ENCODE results near the gene GNG4.
"Not testable (repeated sequence)": the region's sequence is repeated elsewhere in the genome, so short reads cannot be mapped to it uniquely, and the experiment has no call there.

The GNG4 gene

DNA sequence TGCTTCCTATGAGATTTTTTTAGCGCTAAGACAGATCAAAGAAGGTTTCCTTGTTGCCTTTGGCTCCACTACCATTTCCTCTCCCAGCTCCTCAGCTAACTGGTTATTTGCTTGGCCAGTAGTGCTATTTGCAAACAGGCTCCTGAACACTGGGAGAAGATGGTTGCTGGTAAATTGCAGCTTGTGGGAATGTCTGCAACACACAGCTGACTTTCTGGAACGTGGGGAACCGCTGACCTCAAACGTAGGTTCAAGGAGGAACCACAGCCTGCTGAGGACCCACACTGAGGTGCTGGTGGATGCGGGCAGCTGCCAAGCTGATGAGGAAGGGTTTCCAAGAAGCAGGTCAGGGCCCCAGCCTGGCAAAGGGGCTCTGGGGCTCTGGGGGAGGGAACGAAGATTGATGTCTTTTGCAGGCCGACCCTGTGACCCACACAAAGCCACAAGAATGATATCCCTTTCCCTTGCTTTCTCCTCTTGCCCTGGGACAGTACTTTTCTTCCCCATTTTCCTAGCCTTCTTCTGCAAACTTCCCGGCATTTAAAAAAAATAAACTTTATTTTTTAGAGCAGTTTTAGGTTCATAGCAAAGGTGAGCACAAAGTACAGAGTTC, 24.8 kb downstream of the GNG4 start:
- H3K4me1 ChIP-seq (ENCODE audit: control insufficient read depth, insufficient read depth, low read length): no peaks in the 10 kb centered on the region
- H3K27me3 ChIP-seq (ENCODE audit: control insufficient read depth in 1 of 2, insufficient read depth in 2 of 2, low read length in 2 of 2): no peaks in the 10 kb centered on the region
- no peaks in the 10 kb centered on the region for H3K9me3 ChIP-seq (ENCODE audit: control insufficient read depth in 2 of 2, low read length in 2 of 2)
- no peak overlapping the region for H3K27ac ChIP-seq (ENCODE audit: low read length)
- H3K4me3 ChIP-seq (ENCODE audit: low read length in 2 of 2): no peak overlapping the region
- H3K9ac ChIP-seq (ENCODE audit: low read length in 2 of 2): no peak overlapping the region
- no peaks in the 10 kb centered on the region for H3K36me3 ChIP-seq (ENCODE audit: control insufficient read depth in 2 of 2, insufficient read depth in 2 of 2, low read length in 2 of 2)

GRCh38 chr1:235622936-235623779, 26.4 kb downstream of the GNG4 start:
- Histone ChIP-seq H3K9me3 (ENCODE audit: control insufficient read depth in 2 of 2, low read length in 2 of 2) (no peaks in the 10 kb centered on the region), H3K27ac (ENCODE audit: low read length) (no peak overlapping the region), H3K9ac (ENCODE audit: low read length in 2 of 2) (no peak overlapping the region), H3K4me1 (ENCODE audit: control insufficient read depth, insufficient read depth, low read length) (no peaks in the 10 kb centered on the region), H3K36me3 (ENCODE audit: control insufficient read depth in 2 of 2, insufficient read depth in 2 of 2, low read length in 2 of 2) (no peaks in the 10 kb centered on the region), H3K4me3 (ENCODE audit: low read length in 2 of 2) (no peak overlapping the region), H3K27me3 (ENCODE audit: control insufficient read depth in 1 of 2, insufficient read depth in 2 of 2, low read length in 2 of 2) (no peaks in the 10 kb centered on the region)

DNA sequence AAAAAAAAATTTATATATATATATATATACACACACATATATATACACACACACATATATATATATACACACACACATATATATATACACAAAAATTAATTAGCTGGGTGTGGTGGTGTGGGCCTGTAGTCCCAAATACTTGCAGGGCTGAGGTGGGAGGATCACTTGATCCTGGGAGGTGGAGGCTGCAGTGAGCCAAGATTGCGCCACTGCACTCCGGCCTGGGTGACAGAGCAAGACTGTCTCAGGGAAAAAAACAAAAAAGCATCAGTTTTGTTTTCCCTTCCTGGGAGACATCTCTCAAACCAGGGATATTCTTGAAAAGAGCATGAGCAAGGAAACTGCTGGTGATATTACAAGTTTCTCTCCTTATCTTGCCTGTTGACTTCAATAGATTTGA, 30.4 kb downstream of the GNG4 start:
- H3K9me3 ChIP-seq (ENCODE audit: control insufficient read depth in 2 of 2, low read length in 2 of 2); H3K36me3 ChIP-seq (ENCODE audit: control insufficient read depth in 2 of 2, insufficient read depth in 2 of 2, low read length in 2 of 2); H3K27ac ChIP-seq (ENCODE audit: low read length); H3K9ac ChIP-seq (ENCODE audit: low read length in 2 of 2); H3K4me1 ChIP-seq (ENCODE audit: control insufficient read depth, insufficient read depth, low read length); H3K27me3 ChIP-seq (ENCODE audit: control insufficient read depth in 1 of 2, insufficient read depth in 2 of 2, low read length in 2 of 2); H3K4me3 ChIP-seq (ENCODE audit: low read length in 2 of 2): not testable (repeated sequence)

- H3K27ac ChIP-seq (ENCODE audit: low read length): no peak overlapping the region
- no peak overlapping the region for H3K4me3 ChIP-seq (ENCODE audit: low read length in 2 of 2)
- peaks cover 0 to 3% of the 10 kb centered on the region in 2 donors for H3K27me3 ChIP-seq (ENCODE audit: control insufficient read depth in 1 of 2, insufficient read depth in 2 of 2, low read length in 2 of 2)
- no peaks in the 10 kb centered on the region for H3K9me3 ChIP-seq (ENCODE audit: control insufficient read depth in 2 of 2, low read length in 2 of 2)
- H3K36me3 ChIP-seq (ENCODE audit: control insufficient read depth in 2 of 2, insufficient read depth in 2 of 2, low read length in 2 of 2): no peaks in the 10 kb centered on the region
- no peaks in the 10 kb centered on the region for H3K4me1 ChIP-seq (ENCODE audit: control insufficient read depth, insufficient read depth, low read length)
- no peak overlapping the region for H3K9ac ChIP-seq (ENCODE audit: low read length in 2 of 2)
These were observed 31.8 kb downstream of the GNG4 start for GRCh38 chr1:235617808-235618207.

- no peak overlapping the region for H3K27ac ChIP-seq (ENCODE audit: low read length)
- no peaks in the 10 kb centered on the region for H3K36me3 ChIP-seq (ENCODE audit: control insufficient read depth in 2 of 2, insufficient read depth in 2 of 2, low read length in 2 of 2)
- H3K4me3 ChIP-seq (ENCODE audit: low read length in 2 of 2): no peak overlapping the region
- H3K27me3 ChIP-seq (ENCODE audit: control insufficient read depth in 1 of 2, insufficient read depth in 2 of 2, low read length in 2 of 2): peaks cover 0 to 3% of the 10 kb centered on the region in 2 donors
- no peaks in the 10 kb centered on the region for H3K9me3 ChIP-seq (ENCODE audit: control insufficient read depth in 2 of 2, low read length in 2 of 2)
- H3K9ac ChIP-seq (ENCODE audit: low read length in 2 of 2): no peak overlapping the region
- H3K4me1 ChIP-seq (ENCODE audit: control insufficient read depth, insufficient read depth, low read length): no peaks in the 10 kb centered on the region
These were observed 32.4 kb downstream of the GNG4 start for GRCh38 chr1:235617140-235617539.

- H3K4me1 ChIP-seq (ENCODE audit: control insufficient read depth, insufficient read depth, low read length): no peaks in the 10 kb centered on the region
- no peak overlapping the region for H3K27ac ChIP-seq (ENCODE audit: low read length)
- H3K36me3 ChIP-seq (ENCODE audit: control insufficient read depth in 2 of 2, insufficient read depth in 2 of 2, low read length in 2 of 2): no peaks in the 10 kb centered on the region
- no peak overlapping the region for H3K9ac ChIP-seq (ENCODE audit: low read length in 2 of 2)
- no peak overlapping the region for H3K4me3 ChIP-seq (ENCODE audit: low read length in 2 of 2)
- no peaks in the 10 kb centered on the region for H3K9me3 ChIP-seq (ENCODE audit: control insufficient read depth in 2 of 2, low read length in 2 of 2)
- H3K27me3 ChIP-seq (ENCODE audit: control insufficient read depth in 1 of 2, insufficient read depth in 2 of 2, low read length in 2 of 2): peaks cover 0 to 3% of the 10 kb centered on the region in 2 donors
These were observed 35.1 kb downstream of the GNG4 start for GRCh38 chr1:235614442-235614954.

DNA sequence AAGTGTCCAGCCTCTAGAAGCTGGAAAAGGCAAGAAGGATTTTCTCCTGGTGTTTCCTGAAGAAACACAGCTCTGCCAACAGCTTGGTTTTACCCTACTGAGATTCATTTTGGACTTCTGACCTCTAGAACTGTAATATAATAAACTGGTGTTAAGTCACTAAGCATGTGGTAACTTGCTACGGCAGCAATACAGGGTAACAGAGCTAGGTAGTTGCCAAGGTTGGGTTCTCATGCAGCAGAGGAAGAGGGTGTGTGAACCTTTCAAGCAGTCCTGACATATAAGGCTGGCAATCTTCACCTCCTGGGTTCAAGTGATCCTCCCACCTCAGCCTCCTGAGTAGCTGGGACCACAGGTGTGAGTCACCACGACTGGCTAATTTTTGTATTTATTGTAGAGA, 36.0 kb downstream of the GNG4 start:
- Histone ChIP-seq H3K4me1 (ENCODE audit: control insufficient read depth, insufficient read depth, low read length) (no peaks in the 10 kb centered on the region), H3K36me3 (ENCODE audit: control insufficient read depth in 2 of 2, insufficient read depth in 2 of 2, low read length in 2 of 2) (no peaks in the 10 kb centered on the region), H3K9ac (ENCODE audit: low read length in 2 of 2) (no peak overlapping the region), H3K27ac (ENCODE audit: low read length) (no peak overlapping the region), H3K27me3 (ENCODE audit: control insufficient read depth in 1 of 2, insufficient read depth in 2 of 2, low read length in 2 of 2) (peaks cover 0 to 3% of the 10 kb centered on the region in 2 donors), H3K4me3 (ENCODE audit: low read length in 2 of 2) (no peak overlapping the region), H3K9me3 (ENCODE audit: control insufficient read depth in 2 of 2, low read length in 2 of 2) (no peaks in the 10 kb centered on the region)

- Histone ChIP-seq H3K9me3 (ENCODE audit: control insufficient read depth in 2 of 2, low read length in 2 of 2) (no peaks in the 10 kb centered on the region), H3K4me1 (ENCODE audit: control insufficient read depth, insufficient read depth, low read length) (no peaks in the 10 kb centered on the region), H3K4me3 (ENCODE audit: low read length in 2 of 2) (no peak overlapping the region), H3K36me3 (ENCODE audit: control insufficient read depth in 2 of 2, insufficient read depth in 2 of 2, low read length in 2 of 2) (no peaks in the 10 kb centered on the region), H3K27me3 (ENCODE audit: control insufficient read depth in 1 of 2, insufficient read depth in 2 of 2, low read length in 2 of 2) (peaks cover 0 to 3% of the 10 kb centered on the region in 2 donors), H3K27ac (ENCODE audit: low read length) (no peak overlapping the region), H3K9ac (ENCODE audit: low read length in 2 of 2) (no peak overlapping the region)
These were observed 36.8 kb downstream of the GNG4 start for GRCh38 chr1:235612761-235613160.

DNA sequence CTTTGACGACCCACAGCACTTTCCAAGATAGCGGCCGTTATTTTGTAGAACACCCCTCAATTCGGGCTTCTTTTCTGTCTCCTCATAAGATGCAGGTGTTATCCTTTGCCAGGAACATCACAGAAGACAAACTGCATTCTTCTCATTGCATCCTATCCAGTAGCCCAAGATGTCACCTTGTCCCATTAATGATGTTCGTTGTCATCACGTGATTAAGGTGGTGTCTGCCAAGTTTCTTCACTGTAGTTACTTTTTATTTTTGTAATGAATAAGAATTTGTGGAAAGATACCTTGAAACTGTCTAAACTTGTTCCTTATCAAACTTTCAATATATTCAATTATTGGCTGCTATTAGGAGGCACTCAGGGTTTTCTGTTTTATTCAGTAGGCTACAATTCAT, 39.4 kb downstream of the GNG4 start:
- H3K4me1 ChIP-seq (ENCODE audit: control insufficient read depth, insufficient read depth, low read length): no peaks in the 10 kb centered on the region
- H3K27ac ChIP-seq (ENCODE audit: low read length): no peak overlapping the region
- H3K9ac ChIP-seq (ENCODE audit: low read length in 2 of 2): no peak overlapping the region
- H3K4me3 ChIP-seq (ENCODE audit: low read length in 2 of 2): no peak overlapping the region
- no peaks in the 10 kb centered on the region for H3K27me3 ChIP-seq (ENCODE audit: control insufficient read depth in 1 of 2, insufficient read depth in 2 of 2, low read length in 2 of 2)
- no peaks in the 10 kb centered on the region for H3K36me3 ChIP-seq (ENCODE audit: control insufficient read depth in 2 of 2, insufficient read depth in 2 of 2, low read length in 2 of 2)
- H3K9me3 ChIP-seq (ENCODE audit: control insufficient read depth in 2 of 2, low read length in 2 of 2): no peaks in the 10 kb centered on the region

GRCh38 chr1:235608278-235608677, 41.3 kb downstream of the GNG4 start:
- H3K9ac ChIP-seq (ENCODE audit: low read length in 2 of 2): no peak overlapping the region
- no peak overlapping the region for H3K27ac ChIP-seq (ENCODE audit: low read length)
- H3K36me3 ChIP-seq (ENCODE audit: control insufficient read depth in 2 of 2, insufficient read depth in 2 of 2, low read length in 2 of 2): no peaks in the 10 kb centered on the region
- no peaks in the 10 kb centered on the region for H3K27me3 ChIP-seq (ENCODE audit: control insufficient read depth in 1 of 2, insufficient read depth in 2 of 2, low read length in 2 of 2)
- H3K4me3 ChIP-seq (ENCODE audit: low read length in 2 of 2): no peak overlapping the region
- H3K4me1 ChIP-seq (ENCODE audit: control insufficient read depth, insufficient read depth, low read length): no peaks in the 10 kb centered on the region
- H3K9me3 ChIP-seq (ENCODE audit: control insufficient read depth in 2 of 2, low read length in 2 of 2): no peaks in the 10 kb centered on the region

GRCh38 chr1:235607284-235607683, 42.3 kb downstream of the GNG4 start:
- no peaks in the 10 kb centered on the region for H3K4me1 ChIP-seq (ENCODE audit: control insufficient read depth, insufficient read depth, low read length)
- no peak overlapping the region for H3K4me3 ChIP-seq (ENCODE audit: low read length in 2 of 2)
- no peaks in the 10 kb centered on the region for H3K27me3 ChIP-seq (ENCODE audit: control insufficient read depth in 1 of 2, insufficient read depth in 2 of 2, low read length in 2 of 2)
- H3K27ac ChIP-seq (ENCODE audit: low read length): no peak overlapping the region
- no peak overlapping the region for H3K9ac ChIP-seq (ENCODE audit: low read length in 2 of 2)
- no peaks in the 10 kb centered on the region for H3K9me3 ChIP-seq (ENCODE audit: control insufficient read depth in 2 of 2, low read length in 2 of 2)
- no peaks in the 10 kb centered on the region for H3K36me3 ChIP-seq (ENCODE audit: control insufficient read depth in 2 of 2, insufficient read depth in 2 of 2, low read length in 2 of 2)

Measured in stomach smooth muscle (tissue), 2 donors.